ENCODE results near the gene PROX2.

GRCh38 chr14:74838166-74838565 lies 37.8 kb downstream of the PROX2 start:
- TF ChIP-seq POLR2AphosphoS5 (IDR thresholded peaks at IDR 0.05; ENCODE audit: low read depth, low read length), result no peak
- no peak for TF ChIP-seq POLR2A (IDR thresholded peaks at IDR 0.05; ENCODE audit: low read depth, low read length)
- no peak for TF ChIP-seq TAF1 (IDR thresholded peaks at IDR 0.05; ENCODE audit: borderline replicate concordance, low read depth, low read length)
